Ishikawa (cell line): Measurements from ENCODE around the gene SH3RF3.

ENCODE experiments used
- EGR1 ChIP-seq: IDR thresholded peaks from 2 replicates; pipeline ENCODE4 v1.6.1; 2012
- FOXM1 ChIP-seq: IDR thresholded peaks from 2 replicates; pipeline ENCODE4 v1.6.1; 2012; ENCODE audit warnings: low read depth, borderline replicate concordance
- NFIC ChIP-seq: IDR thresholded peaks from 2 replicates; pipeline ENCODE4 v1.6.1; 2012
- RAD21 ChIP-seq: IDR thresholded peaks from 2 replicates; pipeline ENCODE4 v1.6.1; 2012; ENCODE audit warnings: low read depth
- TAF1 ChIP-seq: IDR thresholded peaks from 2 replicates; pipeline ENCODE4 v1.6.1; 2012; ENCODE audit warnings: low read depth, mild to moderate bottlenecking
- TCF12 ChIP-seq: IDR thresholded peaks from 2 replicates; pipeline ENCODE4 v1.6.1; 2012; ENCODE audit warnings: low read depth
- TEAD4 ChIP-seq: IDR thresholded peaks from 2 replicates; pipeline ENCODE4 v1.6.1; 2012
- YY1 ChIP-seq: IDR thresholded peaks from 2 replicates; pipeline ENCODE4 v1.6.1; 2012; ENCODE audit warnings: low read depth
- TF ChIP-seq, protein P1 (sequence below): IDR thresholded peaks from 2 replicates; pipeline ENCODE4 v1.6.1; 2012

DNA sequence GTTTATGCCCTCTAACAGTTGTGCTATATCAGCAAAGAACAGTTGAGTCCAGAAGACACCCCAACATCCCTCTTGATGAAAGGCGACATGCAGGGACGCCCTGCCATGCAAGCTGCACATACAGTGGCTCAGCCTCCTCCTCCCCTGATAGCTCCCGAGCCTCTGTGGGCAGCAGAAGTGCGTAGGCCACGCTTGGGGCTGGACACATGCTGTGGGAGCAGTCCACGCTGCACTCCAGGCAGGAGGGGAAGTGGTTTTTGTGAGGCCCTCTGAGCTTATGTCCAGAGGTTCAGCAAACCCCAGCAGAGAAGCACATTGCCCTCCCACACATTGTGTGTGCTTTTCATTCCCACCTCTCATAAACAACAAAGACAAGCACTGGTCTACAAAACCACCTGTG is 322.7 kb downstream of the SH3RF3 start:
- TF ChIP-seq TAF1 (no peak), EGR1 (no peak), TEAD4 (no peak), YY1 (no peak), FOXM1 (no peak), NFIC (no peak), RAD21 (no peak), TCF12 (no peak)
- TF ChIP-seq, protein P1, sequence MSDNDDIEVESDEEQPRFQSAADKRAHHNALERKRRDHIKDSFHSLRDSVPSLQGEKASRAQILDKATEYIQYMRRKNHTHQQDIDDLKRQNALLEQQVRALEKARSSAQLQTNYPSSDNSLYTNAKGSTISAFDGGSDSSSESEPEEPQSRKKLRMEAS = no peak
